Measurements from ENCODE around the gene TMEM156.

Gene TMEM156

DNA sequence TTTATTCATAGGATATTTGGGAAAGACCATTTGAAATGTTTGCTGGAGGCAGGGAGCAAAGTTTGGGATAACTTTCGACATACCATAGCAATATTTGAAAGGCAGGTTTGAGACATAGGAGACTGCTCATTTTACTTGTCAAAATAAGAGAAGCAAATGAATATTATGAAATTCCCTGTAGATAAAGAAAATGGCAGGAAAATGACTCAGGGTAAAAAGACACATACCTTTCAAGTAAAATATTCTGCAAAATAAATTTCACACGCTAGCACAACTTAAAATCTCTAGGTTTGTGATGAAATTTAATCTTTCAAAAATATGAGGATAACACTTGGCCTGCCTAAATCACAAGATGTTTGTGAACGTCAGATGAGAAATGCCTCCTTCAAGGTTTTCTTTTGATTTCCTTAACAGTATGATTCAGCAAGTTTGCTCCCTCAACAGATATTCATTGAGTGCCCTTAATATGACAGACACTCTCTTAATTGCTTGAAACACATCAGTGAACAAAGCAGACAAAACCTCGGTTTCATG is 6.6 kb downstream of the TMEM156 start:
- in situ Hi-C loops (cut with HindIII; ENCODE audit: low sequenced_read_pairs) = no loop called here
- H3K4me3 ChIP-seq (ENCODE audit: low read depth, low read length) = no peak overlapping the region
- peak; percentile 53 for DNase-seq (ENCODE audit: low read depth, low spot score)
- TF ChIP-seq, protein P1, sequence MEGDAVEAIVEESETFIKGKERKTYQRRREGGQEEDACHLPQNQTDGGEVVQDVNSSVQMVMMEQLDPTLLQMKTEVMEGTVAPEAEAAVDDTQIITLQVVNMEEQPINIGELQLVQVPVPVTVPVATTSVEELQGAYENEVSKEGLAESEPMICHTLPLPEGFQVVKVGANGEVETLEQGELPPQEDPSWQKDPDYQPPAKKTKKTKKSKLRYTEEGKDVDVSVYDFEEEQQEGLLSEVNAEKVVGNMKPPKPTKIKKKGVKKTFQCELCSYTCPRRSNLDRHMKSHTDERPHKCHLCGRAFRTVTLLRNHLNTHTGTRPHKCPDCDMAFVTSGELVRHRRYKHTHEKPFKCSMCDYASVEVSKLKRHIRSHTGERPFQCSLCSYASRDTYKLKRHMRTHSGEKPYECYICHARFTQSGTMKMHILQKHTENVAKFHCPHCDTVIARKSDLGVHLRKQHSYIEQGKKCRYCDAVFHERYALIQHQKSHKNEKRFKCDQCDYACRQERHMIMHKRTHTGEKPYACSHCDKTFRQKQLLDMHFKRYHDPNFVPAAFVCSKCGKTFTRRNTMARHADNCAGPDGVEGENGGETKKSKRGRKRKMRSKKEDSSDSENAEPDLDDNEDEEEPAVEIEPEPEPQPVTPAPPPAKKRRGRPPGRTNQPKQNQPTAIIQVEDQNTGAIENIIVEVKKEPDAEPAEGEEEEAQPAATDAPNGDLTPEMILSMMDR (IDR thresholded peaks at IDR 0.05; ENCODE audit: low read depth, low read length) = no peak

DNA sequence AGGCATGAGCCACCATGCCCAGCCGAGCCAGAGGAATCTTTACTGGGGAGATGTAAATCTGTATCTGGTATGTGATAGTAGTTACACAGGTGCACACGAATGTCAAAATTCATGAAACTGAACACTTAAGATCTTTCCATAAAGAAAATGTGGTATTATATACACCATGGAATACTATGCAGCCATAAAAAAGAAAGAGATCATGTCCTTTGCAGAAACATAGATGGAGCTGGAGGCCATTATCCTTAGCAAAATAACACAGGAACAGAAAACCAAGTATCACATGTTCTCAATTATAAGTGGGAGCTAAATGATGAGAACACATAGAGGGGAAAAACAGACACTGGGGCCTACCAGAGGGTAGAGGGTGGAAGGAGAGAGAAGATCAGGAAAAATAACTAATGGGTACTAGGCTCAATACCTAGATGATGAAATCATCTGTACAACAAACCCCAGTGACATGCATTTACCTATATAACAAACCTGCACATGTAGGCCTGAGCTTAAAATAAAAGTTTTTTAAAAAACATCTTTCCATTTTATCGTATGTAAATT is 7.8 kb downstream of the TMEM156 start:
- DNase-seq (ENCODE audit: low read depth, low spot score) = no peak
- TF ChIP-seq, protein P1 (IDR thresholded peaks at IDR 0.05; ENCODE audit: low read depth, low read length) = no peak
- in situ Hi-C loops (cut with HindIII; ENCODE audit: low sequenced_read_pairs) = no loop called here
- H3K4me3 ChIP-seq (ENCODE audit: low read depth, low read length) = no peak overlapping the region

DNA sequence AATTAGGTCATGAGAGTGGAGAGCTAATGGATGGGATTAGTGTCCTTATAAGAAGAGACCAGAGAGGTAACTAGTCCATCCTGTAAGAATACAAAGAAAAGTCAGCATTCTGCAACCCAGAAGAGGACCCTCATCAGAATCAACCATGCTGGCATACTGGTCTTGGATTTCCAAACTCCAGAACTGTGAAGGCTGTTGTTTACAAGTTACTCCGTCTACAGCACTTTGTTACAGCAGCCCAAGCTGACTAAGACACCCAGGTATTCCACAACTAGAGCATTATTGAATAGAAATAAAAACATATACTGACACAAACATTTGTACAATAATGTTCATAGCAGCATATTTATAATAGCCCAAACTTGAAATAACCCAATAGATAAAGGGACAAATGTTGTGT is 9.2 kb downstream of the TMEM156 start:
- TF ChIP-seq, protein P1 (IDR thresholded peaks at IDR 0.05; ENCODE audit: low read depth, low read length) = no peak
- no peak for DNase-seq (ENCODE audit: low read depth, low spot score)
- H3K4me3 ChIP-seq (ENCODE audit: low read depth, low read length) = no peak overlapping the region
- in situ Hi-C loops (cut with HindIII; ENCODE audit: low sequenced_read_pairs) = no loop called here

DNA sequence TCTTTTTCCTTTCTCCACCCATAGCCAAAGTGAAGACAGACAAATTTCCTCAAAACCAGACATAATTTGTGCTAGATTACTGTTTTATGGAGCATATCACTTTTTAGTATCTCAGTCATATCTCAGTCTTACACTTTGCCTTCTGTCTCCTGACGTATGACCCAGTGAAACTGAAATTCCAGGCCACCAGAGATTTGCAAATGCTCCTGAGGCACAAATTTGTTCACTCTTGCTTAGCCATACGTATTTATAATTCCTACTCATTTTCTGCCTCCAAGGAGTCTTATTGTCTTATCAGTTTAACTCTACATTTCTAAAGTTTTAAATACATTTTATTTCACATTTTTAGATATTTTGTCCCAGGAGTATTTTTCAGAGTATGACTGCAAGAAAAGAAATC is 10.0 kb downstream of the TMEM156 start:
- H3K4me3 ChIP-seq (ENCODE audit: low read depth, low read length) = no peak overlapping the region
- TF ChIP-seq, protein P1 (IDR thresholded peaks at IDR 0.05; ENCODE audit: low read depth, low read length) = no peak
- no peak for DNase-seq (ENCODE audit: low read depth, low spot score)
- in situ Hi-C loops (cut with HindIII; ENCODE audit: low sequenced_read_pairs) = no loop called here

DNA sequence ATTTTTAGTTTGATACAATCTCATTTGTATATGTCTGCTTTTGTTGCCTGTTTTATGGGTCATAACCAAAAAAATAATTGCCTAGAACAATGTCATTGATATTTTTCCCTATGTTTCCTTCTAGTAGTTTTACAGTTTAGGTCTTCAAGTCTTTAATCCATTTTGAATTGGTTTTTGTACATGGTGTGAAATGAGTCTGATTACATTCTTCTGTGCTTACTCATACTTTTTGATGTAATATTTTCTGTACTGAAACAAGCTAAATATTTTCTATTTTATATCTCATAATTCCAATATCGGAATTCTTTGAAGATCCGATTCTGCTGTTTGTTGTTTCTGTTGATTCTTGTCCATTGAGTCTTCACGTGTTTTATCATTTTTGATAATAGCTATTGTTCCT is 10.6 kb downstream of the TMEM156 start:
- in situ Hi-C loops (cut with HindIII; ENCODE audit: low sequenced_read_pairs) = no loop called here
- TF ChIP-seq, protein P1 (IDR thresholded peaks at IDR 0.05; ENCODE audit: low read depth, low read length) = no peak
- no peak for DNase-seq (ENCODE audit: low read depth, low spot score)

DNA sequence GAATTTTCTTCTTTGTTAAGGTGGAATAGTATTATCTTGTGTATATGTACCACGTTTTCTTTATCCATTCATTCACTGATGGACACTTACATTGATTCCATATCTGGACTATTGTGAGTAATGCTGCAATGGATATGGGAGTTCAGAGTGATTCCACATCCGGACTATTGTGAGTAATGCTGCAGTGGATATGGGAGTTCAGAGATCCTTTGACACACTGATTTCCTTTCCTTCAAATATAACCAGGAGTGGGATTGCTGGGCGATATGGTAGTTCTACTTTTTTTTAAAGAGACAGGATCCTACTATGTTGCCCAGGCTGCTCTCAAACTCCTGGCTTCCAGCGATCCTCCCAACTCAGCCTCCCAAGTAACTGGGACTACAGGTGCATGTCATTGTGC is 12.1 kb downstream of the TMEM156 start:
- no peak for DNase-seq (ENCODE audit: low read depth, low spot score)
- H3K4me3 ChIP-seq (ENCODE audit: low read depth, low read length) = no peak overlapping the region
- in situ Hi-C loops (cut with HindIII; ENCODE audit: low sequenced_read_pairs) = no loop called here
- TF ChIP-seq, protein P1 (IDR thresholded peaks at IDR 0.05; ENCODE audit: low read depth, low read length) = no peak

More for the DNA sequence above, 10.6 kb downstream of the TMEM156 start:
- H3K4me3 ChIP-seq (ENCODE audit: low read depth, low read length) = no peak overlapping the region

All from astrocyte of the spinal cord (primary cell).